GM18526 (cell line): ENCODE measurements around the gene OR2T29.
"Not testable (repeated sequence)": the region's sequence is repeated elsewhere in the genome, so short reads cannot be mapped to it uniquely, and the experiment has no call there.

Experiments used
- POLR2A ChIP-seq: IDR thresholded peaks from 3 replicates; pipeline ENCODE4 v1.6.1; 2011; ENCODE audit not compliant: insufficient read length; ENCODE audit errors: extremely low read depth

OR2T29 gene

DNA sequence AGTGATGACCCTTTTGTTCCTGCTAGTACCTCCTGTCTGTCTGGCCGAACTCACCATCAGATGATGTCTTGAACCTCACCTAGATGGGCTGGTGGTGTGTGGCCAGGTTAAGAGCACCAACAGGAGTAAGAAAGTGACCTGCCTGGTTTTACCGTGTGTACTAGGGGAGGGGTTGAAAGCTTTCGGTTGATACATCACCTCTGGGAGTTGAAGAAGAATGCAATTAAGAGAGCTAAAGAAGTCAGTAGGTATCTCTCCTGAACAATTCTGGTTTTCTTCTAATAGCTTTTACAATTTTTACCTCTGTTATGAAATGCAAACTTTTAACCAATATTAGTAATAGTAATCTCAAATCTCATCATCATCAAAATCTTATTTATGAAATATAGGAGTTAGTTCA, at the start of gene OR2T29:
OR2T29 (minus strand) TSS at position 101 of the 400 bp plus-strand sequence. CDS start 3,281 bp downstream, outside the sequence.
- TF ChIP-seq POLR2A, result not testable (repeated sequence)

DNA sequence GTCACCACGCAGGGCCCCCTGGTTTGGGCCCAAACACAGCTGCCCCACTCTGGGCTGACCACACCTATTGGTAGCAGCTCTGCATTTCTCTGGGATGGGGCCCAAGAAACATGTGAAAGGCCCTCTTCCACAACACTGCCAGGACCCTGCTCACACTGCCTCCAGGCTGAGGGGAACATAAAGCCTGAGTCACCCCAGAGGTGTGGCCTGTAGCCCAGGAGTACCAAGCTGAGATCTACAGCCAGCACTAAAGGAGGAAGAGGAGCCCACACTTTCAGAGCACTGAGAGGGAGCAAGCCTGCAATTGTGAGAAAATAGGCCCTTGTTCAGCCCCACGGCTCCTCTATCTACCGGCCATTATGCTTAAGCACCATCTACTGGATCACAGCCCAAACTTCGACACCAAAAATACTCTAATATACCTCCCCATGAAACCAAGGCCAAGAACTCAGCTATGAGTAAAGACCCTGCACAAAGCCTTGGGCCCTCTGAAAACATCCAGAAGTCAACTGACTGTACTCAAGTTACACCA, 49.4 kb upstream of the OR2T29 start:
- TF ChIP-seq POLR2A, result no peak

DNA sequence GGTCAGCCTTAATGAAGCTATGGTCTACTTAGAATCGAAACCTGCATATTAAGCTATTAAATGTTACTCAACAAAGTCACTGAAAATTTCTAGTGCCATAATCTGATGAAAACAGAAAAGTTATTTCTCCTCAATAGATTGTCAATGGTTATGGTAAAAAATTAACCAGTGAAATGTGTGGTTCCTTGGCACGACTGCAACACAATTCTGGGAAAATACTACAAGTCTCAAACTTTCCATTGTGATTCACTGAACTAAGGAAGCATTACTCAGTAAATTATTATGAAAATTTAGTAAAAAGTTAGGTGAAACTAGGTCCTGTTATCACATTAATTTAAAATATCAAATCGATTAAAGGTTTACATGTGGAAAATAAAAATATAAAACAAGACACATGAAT, 47.7 kb upstream of the OR2T29 start:
- TF ChIP-seq POLR2A, result no peak

- no peak for TF ChIP-seq POLR2A
Measured at GRCh38 chr1:248599396-248599795, 36.8 kb upstream of the OR2T29 start.

DNA sequence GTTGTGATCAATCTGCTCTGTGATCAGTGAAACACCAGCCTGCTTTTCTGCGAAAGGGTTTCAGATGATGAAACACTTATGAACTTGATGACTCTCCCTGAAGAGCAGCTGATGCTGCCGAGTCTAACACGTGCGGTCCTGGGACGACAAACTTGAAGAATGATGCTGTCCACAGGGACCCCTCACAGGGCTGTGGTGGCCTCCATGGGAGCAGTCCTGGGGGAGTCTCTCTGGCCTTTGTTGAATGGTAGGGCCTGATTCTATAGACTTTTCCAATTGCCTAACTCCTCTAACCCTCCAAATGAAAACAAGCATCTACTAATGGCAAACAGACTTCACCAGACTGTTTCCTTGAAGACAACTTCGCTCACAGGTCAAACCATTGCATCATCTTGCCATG, 35.0 kb upstream of the OR2T29 start, which contains the start of gene OR2T10:
OR2T10 (minus strand) TSS at position 112 of the 400 bp plus-strand sequence. CDS start 3,932 bp downstream, outside the sequence.
- no peak for TF ChIP-seq POLR2A

DNA sequence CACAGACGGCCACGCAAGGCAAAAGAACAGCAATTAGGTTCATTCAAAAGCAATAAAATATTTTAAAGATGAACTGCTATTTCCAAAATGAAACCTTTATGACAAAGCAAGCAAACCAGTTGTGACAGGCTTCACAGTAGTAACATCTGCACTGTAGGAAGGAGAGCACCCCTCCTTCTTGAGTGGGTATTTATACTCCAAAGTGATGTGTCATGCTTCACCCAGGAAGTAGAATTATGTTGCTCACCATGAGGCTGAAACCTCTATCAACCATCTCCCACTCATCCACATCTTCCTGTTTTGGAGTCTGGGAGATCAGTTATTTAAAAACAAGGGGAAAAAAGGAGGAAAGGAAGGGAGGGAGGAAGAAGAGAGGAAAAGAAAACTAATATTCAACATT, 34.0 kb upstream of the OR2T29 start:
- TF ChIP-seq POLR2A, result no peak

- TF ChIP-seq POLR2A, result no peak
Measured at GRCh38 chr1:248593226-248593625, 30.7 kb upstream of the OR2T29 start.

DNA sequence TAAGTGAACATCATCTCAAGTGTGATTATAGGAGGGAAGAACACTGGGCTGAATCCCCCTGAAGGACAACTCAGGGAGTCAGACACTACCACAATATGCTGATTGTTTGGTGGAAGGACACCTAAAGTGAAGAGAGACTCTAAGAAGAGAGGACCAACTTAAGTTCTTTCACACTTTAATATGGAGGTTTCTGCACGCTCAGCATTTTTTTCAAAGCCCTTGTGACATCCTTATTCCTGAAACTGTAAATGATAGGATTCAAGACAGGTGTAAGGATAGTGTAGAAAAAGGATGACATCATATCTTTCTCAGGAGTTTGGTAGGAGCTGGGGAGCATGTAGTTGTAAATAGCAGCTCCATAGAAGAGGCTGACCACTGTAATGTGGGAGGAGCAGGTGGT, 30.1 kb upstream of the OR2T29 start:
- no peak for TF ChIP-seq POLR2A

GRCh38 chr1:248590055-248590454, 27.5 kb upstream of the OR2T29 start:
- no peak for TF ChIP-seq POLR2A

DNA sequence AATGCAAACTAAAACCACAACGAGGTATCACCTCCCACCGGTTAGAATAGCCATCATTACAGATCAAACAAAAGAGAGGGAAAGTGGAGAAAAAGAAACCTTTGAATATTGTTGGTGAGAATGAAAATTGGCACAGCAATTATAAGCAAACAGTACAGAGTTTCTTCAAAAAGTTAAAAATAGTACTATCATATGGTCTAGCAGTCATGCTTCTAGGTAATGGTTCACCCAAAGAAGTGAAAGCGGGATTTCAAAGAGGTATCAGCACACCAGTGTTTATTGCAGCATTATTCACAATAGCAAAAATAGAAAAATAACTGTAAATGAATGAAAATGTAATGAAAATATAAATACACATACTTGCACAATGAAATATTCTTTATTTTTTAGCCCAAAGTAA, 26.8 kb upstream of the OR2T29 start:
- TF ChIP-seq POLR2A, result no peak

GRCh38 chr1:248585266-248585665, 22.7 kb upstream of the OR2T29 start:
- TF ChIP-seq POLR2A, result no peak

DNA sequence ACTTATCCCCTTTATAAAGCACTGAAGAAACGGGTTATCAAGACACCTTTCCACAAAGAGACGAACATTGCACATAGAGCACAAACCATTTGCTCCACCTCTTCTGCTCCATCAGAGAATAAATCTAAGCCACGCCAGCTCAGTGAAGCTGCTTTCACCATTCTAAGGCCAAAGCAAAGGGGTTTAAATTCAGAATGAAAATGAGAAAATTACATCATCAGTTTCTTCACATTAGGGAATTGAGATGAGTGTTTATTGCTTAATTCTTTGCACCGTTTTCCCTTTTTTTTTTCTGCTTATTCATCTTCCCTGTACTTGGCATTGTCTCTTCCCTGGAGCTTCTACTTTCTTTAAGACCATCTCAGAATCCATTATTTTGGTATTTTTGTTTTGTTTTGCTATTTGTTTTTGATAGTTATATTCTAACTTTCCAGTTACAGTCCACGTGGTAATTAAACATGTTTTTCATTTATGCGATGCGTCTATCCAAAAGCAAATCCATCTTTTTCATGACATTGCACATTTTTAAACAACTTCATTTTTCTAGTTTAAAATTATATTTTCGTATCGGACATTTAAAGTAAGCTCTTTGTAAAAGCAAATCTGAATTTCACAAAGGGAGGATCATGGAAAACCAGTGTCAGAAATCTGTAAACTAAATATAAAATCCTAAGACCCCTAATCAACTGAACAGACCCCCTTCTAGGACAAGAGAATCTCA, 13.8 kb upstream of the OR2T29 start:
- no peak for TF ChIP-seq POLR2A

GRCh38 chr1:248574657-248575056, 12.1 kb upstream of the OR2T29 start, which contains the start of gene OR2T34:
TSS of gene OR2T34 (minus strand) at chr1:248574757. CDS start at chr1:248574757, 0 bp downstream.
- TF ChIP-seq POLR2A, result not testable (repeated sequence)

DNA sequence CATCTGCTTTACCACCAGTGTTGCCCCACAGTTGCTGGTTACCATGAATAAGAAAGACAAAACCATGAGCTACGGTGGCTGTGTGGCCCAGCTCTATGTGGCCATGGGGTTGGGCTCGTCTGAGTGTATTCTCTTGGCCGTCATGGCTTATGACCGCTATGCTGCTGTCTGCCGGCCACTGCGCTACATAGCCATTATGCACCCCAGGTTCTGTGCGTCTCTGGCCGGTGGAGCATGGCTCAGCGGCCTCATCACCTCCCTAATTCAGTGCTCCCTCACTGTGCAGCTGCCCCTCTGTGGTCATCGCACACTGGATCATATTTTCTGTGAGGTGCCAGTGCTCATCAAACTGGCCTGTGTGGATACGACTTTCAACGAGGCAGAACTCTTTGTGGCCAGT, 40.7 kb downstream of the OR2T29 start:
- no peak for TF ChIP-seq POLR2A

DNA sequence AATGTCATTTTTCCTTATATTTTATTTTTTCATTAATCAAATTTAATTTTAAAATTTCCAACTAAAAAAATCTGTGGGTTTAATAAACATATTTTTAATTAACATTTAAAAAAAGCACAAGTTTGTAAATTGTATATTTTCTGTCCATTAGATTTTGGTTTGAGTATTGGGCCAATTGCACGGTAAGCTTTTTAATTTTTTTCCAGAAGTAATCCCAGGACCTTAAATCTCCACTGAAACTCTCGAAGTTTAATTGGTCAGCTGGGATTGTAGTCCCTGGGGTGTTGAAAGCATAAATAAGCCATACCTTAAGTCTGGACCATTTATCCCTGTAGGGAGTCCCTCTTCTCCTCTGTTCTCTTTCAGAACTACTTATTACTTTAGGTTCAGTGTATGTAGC, 54.8 kb downstream of the OR2T29 start, which contains the start of gene OR2G6:
OR2G6 (plus strand) TSS at position 301 of the 400 bp plus-strand sequence. CDS start 13,574 bp downstream, outside the sequence.
- not testable (repeated sequence) for TF ChIP-seq POLR2A
